ENCODE data around the gene SPON1.

The SPON1 gene

GRCh38 chr11:14202251-14203196, 240.0 kb downstream of the SPON1 start:
- no peak for DNase-seq

- no peak for DNase-seq
Measured at GRCh38 chr11:14203321-14203720, 240.8 kb downstream of the SPON1 start.

- no peak for DNase-seq
Measured at GRCh38 chr11:14212986-14213385, 250.5 kb downstream of the SPON1 start.

- no peak for DNase-seq
Measured at GRCh38 chr11:14218728-14219127, 256.2 kb downstream of the SPON1 start.

GRCh38 chr11:14223636-14224288, 261.2 kb downstream of the SPON1 start:
- no peak for DNase-seq

GRCh38 chr11:14224395-14224794, 261.9 kb downstream of the SPON1 start:
- no peak for DNase-seq

- no peak for DNase-seq
Measured at GRCh38 chr11:14225666-14226065, 263.1 kb downstream of the SPON1 start.

- no peak for DNase-seq
Measured at GRCh38 chr11:14228356-14228755, 265.8 kb downstream of the SPON1 start.

GRCh38 chr11:14229472-14229871, 266.9 kb downstream of the SPON1 start:
- no peak for DNase-seq

- DNase-seq = no peak
Measured at GRCh38 chr11:14230407-14230806, 267.9 kb downstream of the SPON1 start.

- DNase-seq = no peak
Measured at GRCh38 chr11:14232652-14233051, 270.1 kb downstream of the SPON1 start.

- DNase-seq = no peak
Measured at GRCh38 chr11:14234446-14234845, 271.9 kb downstream of the SPON1 start.

- no peak for DNase-seq
Measured at GRCh38 chr11:14235701-14236100, 273.2 kb downstream of the SPON1 start.

- no peak for DNase-seq
Measured at GRCh38 chr11:14237444-14237961, 275.0 kb downstream of the SPON1 start.

- DNase-seq = no peak
Measured at GRCh38 chr11:14240221-14240620, 277.7 kb downstream of the SPON1 start.

- DNase-seq = no peak
Measured at GRCh38 chr11:14240951-14241350, 278.4 kb downstream of the SPON1 start.

GRCh38 chr11:14242187-14242586, 279.7 kb downstream of the SPON1 start:
- DNase-seq = no peak

GRCh38 chr11:14242733-14243132, 280.2 kb downstream of the SPON1 start:
- DNase-seq = no peak

- no peak for DNase-seq
Measured at GRCh38 chr11:14244926-14245325, 282.4 kb downstream of the SPON1 start.

GRCh38 chr11:14245444-14245843, 282.9 kb downstream of the SPON1 start:
- no peak for DNase-seq

- DNase-seq = no peak
Measured at GRCh38 chr11:14248580-14248981, 286.1 kb downstream of the SPON1 start.

- peak; percentile 59 for DNase-seq
Measured at GRCh38 chr11:14249121-14249963, 286.8 kb downstream of the SPON1 start.

GRCh38 chr11:14251754-14252153, 289.2 kb downstream of the SPON1 start:
- no peak for DNase-seq

Measured in central memory CD4-positive, alpha-beta T cell (primary cell).